WTC11 (cell line): ENCODE results near the gene SORCS2. TPM values are rescaled to one million over a fixed set of nuclear protein-coding genes. Genes with fewer than 3 reads are reported as not detected.

Experiments used
- ATAC-seq: fragments of 200-7000 bp; cut with Tn5 transposase; 2 replicates; pipeline ENCODE4 v1.10.0; 2021; ENCODE audit warnings: mild to moderate bottlenecking, moderate library complexity
- CTCF ChIA-PET: fragments of 300-600 bp; sonication (Branson Sonifier 250); formaldehyde crosslinking; loops from one replicate; lab custom pipeline; 2021; ENCODE audit warnings: antibody characterized with exemption; lab: Charles Lee
- POLR2A ChIA-PET: fragments of 350-600 bp; sonication (Branson Sonifier 250); formaldehyde crosslinking; loops from one replicate; lab custom pipeline; 2021; ENCODE audit warnings: antibody characterized with exemption; lab: Charles Lee
- DNase-seq: peaks from one replicate; pipeline ENCODE4 v3.0.0; 2021; ENCODE audit warnings: low spot score
- H3K27ac Mint-ChIP-seq: 2 replicates; pipeline ENCODE4 v1.8.0; 2021; ENCODE audit warnings: mixed read lengths
- H3K27me3 Mint-ChIP-seq: 2 replicates; pipeline ENCODE4 v1.8.0; 2021; ENCODE audit warnings: low read depth, mild to moderate bottlenecking, moderate library complexity, mixed read lengths
- H3K36me3 Mint-ChIP-seq: 2 replicates; pipeline ENCODE4 v1.8.0; 2021; ENCODE audit warnings: mixed read lengths
- H3K4me1 Mint-ChIP-seq: 2 replicates; pipeline ENCODE4 v1.8.0; 2022; ENCODE audit warnings: mixed read lengths
- H3K4me3 Mint-ChIP-seq: 2 replicates; pipeline ENCODE4 v1.8.0; 2021; ENCODE audit warnings: mild to moderate bottlenecking, moderate library complexity, mixed read lengths
- H3K9me3 Mint-ChIP-seq: 2 replicates; pipeline ENCODE4 v1.8.0; 2021; ENCODE audit warnings: mixed read lengths
- ARID4B ChIP-seq: sonication (generic); formaldehyde crosslinking; IDR thresholded peaks from 2 replicates; pipeline ENCODE4 v1.8.0; 2023; ENCODE audit warnings: missing genetic modification reagents, mild to moderate bottlenecking, borderline replicate concordance
- ATF6 ChIP-seq: sonication (generic); formaldehyde crosslinking; IDR thresholded peaks from 2 replicates; pipeline ENCODE4 v1.8.1; 2023; ENCODE audit warnings: mild to moderate bottlenecking, missing genetic modification reagents
- HMGA2 ChIP-seq: fragments of 250-450 bp; sonication (Bioruptor Pico); IDR thresholded peaks from 2 replicates; pipeline ENCODE4 v1.4.0; 2021; ENCODE audit warnings: mild to moderate bottlenecking, moderate library complexity
- IRF2 ChIP-seq: sonication (generic); formaldehyde crosslinking; IDR thresholded peaks from 2 replicates; pipeline ENCODE4 v1.8.0; 2022; ENCODE audit warnings: low read depth, missing genetic modification reagents, borderline replicate concordance
- JUN ChIP-seq: sonication (generic); formaldehyde crosslinking; IDR thresholded peaks from 2 replicates; pipeline ENCODE4 v1.8.0; 2023; ENCODE audit warnings: mild to moderate bottlenecking, missing genetic modification reagents
- KAT7 ChIP-seq: sonication (generic); formaldehyde crosslinking; IDR thresholded peaks from 2 replicates; pipeline ENCODE4 v1.8.1; 2023; ENCODE audit warnings: missing genetic modification reagents, mild to moderate bottlenecking, borderline replicate concordance
- MLX ChIP-seq: sonication (generic); formaldehyde crosslinking; IDR thresholded peaks from 2 replicates; pipeline ENCODE4 v1.8.1; 2023; ENCODE audit warnings: mild to moderate bottlenecking, missing genetic modification reagents, moderate library complexity
- NR2C2 ChIP-seq: sonication (generic); formaldehyde crosslinking; IDR thresholded peaks from 2 replicates; pipeline ENCODE4 v1.8.0; 2022; ENCODE audit warnings: mild to moderate bottlenecking, missing genetic modification reagents
- PRRX2 ChIP-seq: fragments of 250-450 bp; sonication (Bioruptor Pico); IDR thresholded peaks from 2 replicates; pipeline ENCODE4 v1.8.0; 2021; ENCODE audit warnings: mild to moderate bottlenecking
- TCF7 ChIP-seq: sonication (generic); formaldehyde crosslinking; IDR thresholded peaks from 2 replicates; pipeline ENCODE4 v1.8.0; 2022; ENCODE audit warnings: mild to moderate bottlenecking, low read depth, missing genetic modification reagents, moderate library complexity
- USF1 ChIP-seq: sonication (generic); formaldehyde crosslinking; IDR thresholded peaks from 2 replicates; pipeline ENCODE4 v1.8.0; 2022; ENCODE audit warnings: mild to moderate bottlenecking, missing genetic modification reagents
- ZNF121 ChIP-seq: sonication (generic); formaldehyde crosslinking; IDR thresholded peaks from 2 replicates; pipeline ENCODE4 v1.8.0; 2023; ENCODE audit warnings: missing genetic modification reagents
- ZNF532 ChIP-seq: fragments of 250-450 bp; sonication (Bioruptor Pico); IDR thresholded peaks from 2 replicates; pipeline ENCODE4 v1.9.0; 2021; ENCODE audit warnings: mild to moderate bottlenecking, borderline replicate concordance
- ZNF671 ChIP-seq: fragments of 250-450 bp; sonication (Bioruptor Pico); IDR thresholded peaks from 2 replicates; pipeline ENCODE4 v1.8.0; 2021; ENCODE audit warnings: mild to moderate bottlenecking
- total RNA-seq: library from RNA; stranded (reverse); gene quantifications from 3 replicates; pipeline ENCODE4 v1.2.3, GENCODE V29; 2021

SORCS2 gene
- total RNA-seq, 1 experiment from 2014 or later = 6.6 TPM

- TF ChIP-seq KAT7 (CRISPR knock-in tag) (no peak), TCF7 (no peak), MLX (CRISPR knock-in tag) (no peak), NR2C2 (CRISPR knock-in tag) (no peak), ZNF671 (no peak), ARID4B (CRISPR knock-in tag) (no peak)
Observed at GRCh38 chr4:7330811-7331681, 138.7 kb downstream of the SORCS2 start (continued).

- DNase-seq (no peak), ATAC-seq (no peak)
- Mint-ChIP-seq H3K4me1 (peaks cover 12% of the 10 kb centered on the region), H3K9me3 (no peaks in the 10 kb centered on the region), H3K27me3 (peaks cover 2% of the 10 kb centered on the region; the same call in 1 of the 2 replicates), H3K36me3 (no peaks in the 10 kb centered on the region), H3K27ac (no peak overlapping the region), H3K4me3 (no peak overlapping the region)
- TF ChIP-seq JUN (no peak), HMGA2 (CRISPR knock-in tag) (no peak), ZNF532 (CRISPR knock-in tag) (no peak), ZNF121 (CRISPR knock-in tag) (no peak)
- POLR2A ChIA-PET = no interaction called here
- CTCF ChIA-PET = interaction anchor here (0.6 to 1.1 kb wide), 3 partner anchors 16 to 319 kb away, joined by 3 read pairs; no protein-coding TSS in a partner anchor
Observed at GRCh38 chr4:7331682-7332000, 139.3 kb downstream of the SORCS2 start.

- POLR2A ChIA-PET = no interaction called here
- Mint-ChIP-seq H3K27ac (no peak overlapping the region), H3K4me3 (no peak overlapping the region), H3K9me3 (no peaks in the 10 kb centered on the region), H3K27me3 (peaks cover 2% of the 10 kb centered on the region; the same call in 1 of the 2 replicates), H3K4me1 (peaks cover 12% of the 10 kb centered on the region), H3K36me3 (no peaks in the 10 kb centered on the region)
- CTCF ChIA-PET = interaction anchor here (0.9 to 1.1 kb wide), 2 partner anchors 15 to 318 kb away, joined by 3 read pairs; no protein-coding TSS in a partner anchor
- ATAC-seq (no peak), DNase-seq (no peak)
- TF ChIP-seq ATF6 (CRISPR knock-in tag) (no peak), USF1 (CRISPR knock-in tag) (no peak), PRRX2 (CRISPR knock-in tag) (no peak), IRF2 (CRISPR knock-in tag) (no peak)
Observed at GRCh38 chr4:7332216-7333023, 140.1 kb downstream of the SORCS2 start.
